ENCODE results near the gene MADCAM1.

DNA sequence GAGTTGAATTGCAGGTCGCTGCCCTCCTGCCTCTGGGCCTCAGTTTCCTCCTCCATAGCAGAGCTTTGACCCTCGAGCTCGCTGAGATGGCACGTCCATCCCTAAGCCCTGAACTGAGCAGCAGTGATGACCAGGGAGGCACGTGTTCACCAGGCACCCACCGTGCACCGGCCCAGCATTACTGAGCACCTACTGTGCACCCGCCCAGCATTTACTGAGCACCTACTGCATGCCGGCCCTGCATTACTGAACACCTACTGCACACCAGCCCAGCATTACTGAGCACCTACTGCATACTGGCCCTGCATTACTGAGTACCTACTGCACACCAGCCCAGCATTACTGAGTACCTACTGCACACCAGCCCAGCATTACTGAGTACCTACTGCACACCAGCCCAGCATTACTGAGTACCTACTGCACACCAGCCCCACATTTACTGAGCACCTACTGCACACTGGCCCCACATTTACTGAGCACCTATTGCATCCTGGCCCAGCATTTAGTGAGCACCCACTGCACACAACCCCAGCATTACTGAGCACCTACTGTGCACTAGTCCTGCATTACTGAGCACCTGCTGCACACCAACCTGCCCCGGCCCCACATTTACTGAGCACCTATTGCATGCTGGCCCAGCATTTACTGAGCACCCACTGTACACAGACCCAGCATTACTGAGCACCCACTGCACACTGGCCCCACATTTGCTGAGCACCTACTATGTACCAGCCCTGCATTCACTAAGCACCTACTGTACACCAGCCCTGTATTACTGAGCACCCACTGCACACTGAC, 17.3 kb downstream of the MADCAM1 start:
- TF ChIP-seq, protein P1, sequence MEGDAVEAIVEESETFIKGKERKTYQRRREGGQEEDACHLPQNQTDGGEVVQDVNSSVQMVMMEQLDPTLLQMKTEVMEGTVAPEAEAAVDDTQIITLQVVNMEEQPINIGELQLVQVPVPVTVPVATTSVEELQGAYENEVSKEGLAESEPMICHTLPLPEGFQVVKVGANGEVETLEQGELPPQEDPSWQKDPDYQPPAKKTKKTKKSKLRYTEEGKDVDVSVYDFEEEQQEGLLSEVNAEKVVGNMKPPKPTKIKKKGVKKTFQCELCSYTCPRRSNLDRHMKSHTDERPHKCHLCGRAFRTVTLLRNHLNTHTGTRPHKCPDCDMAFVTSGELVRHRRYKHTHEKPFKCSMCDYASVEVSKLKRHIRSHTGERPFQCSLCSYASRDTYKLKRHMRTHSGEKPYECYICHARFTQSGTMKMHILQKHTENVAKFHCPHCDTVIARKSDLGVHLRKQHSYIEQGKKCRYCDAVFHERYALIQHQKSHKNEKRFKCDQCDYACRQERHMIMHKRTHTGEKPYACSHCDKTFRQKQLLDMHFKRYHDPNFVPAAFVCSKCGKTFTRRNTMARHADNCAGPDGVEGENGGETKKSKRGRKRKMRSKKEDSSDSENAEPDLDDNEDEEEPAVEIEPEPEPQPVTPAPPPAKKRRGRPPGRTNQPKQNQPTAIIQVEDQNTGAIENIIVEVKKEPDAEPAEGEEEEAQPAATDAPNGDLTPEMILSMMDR (IDR thresholded peaks at IDR 0.05), result no peak
- TF ChIP-seq POLR2AphosphoS5 (IDR thresholded peaks at IDR 0.05) (no peak), POLR2A (IDR thresholded peaks at IDR 0.05) (no peak), EP300 (IDR thresholded peaks at IDR 0.05) (no peak)
